IMR-90 (cell line): ENCODE data around the gene ABCA10.

ENCODE experiments used
- BHLHE40 ChIP-seq: fragments of 150-350 bp; IDR thresholded peaks from 2 replicates; pipeline ENCODE4 v1.6.1; 2016; ENCODE audit warnings: mild to moderate bottlenecking, low read depth, low read length
- CEBPB ChIP-seq: IDR thresholded peaks from 2 replicates; pipeline ENCODE4 v1.6.1; 2012; ENCODE audit warnings: low read depth, low read length, improper control_type of control experiment
- CHD1 ChIP-seq: IDR thresholded peaks from 2 replicates; pipeline ENCODE4 v1.6.1; 2012; ENCODE audit warnings: low read depth, low read length, improper control_type of control experiment
- FOS ChIP-seq: fragments of 150-350 bp; IDR thresholded peaks from 2 replicates; pipeline ENCODE4 v1.6.1; 2016; ENCODE audit warnings: low read depth, low read length
- MAZ ChIP-seq: IDR thresholded peaks from 2 replicates; pipeline ENCODE4 v1.6.1; 2012; ENCODE audit warnings: low read depth, mild to moderate bottlenecking, low read length, improper control_type of control experiment, moderate library complexity, borderline replicate concordance
- MXI1 ChIP-seq: IDR thresholded peaks from 2 replicates; pipeline ENCODE4 v1.6.1; 2012; ENCODE audit warnings: low read depth, mild to moderate bottlenecking, low read length, moderate library complexity, borderline replicate concordance
- POLR2A ChIP-seq: IDR thresholded peaks from 2 replicates; pipeline ENCODE4 v1.6.1; 2012; ENCODE audit warnings: mild to moderate bottlenecking, low read depth, low read length
- RAD21 ChIP-seq: IDR thresholded peaks from 2 replicates; pipeline ENCODE4 v1.6.1; 2012; ENCODE audit warnings: low read length, improper control_type of control experiment
- RCOR1 ChIP-seq: IDR thresholded peaks from 2 replicates; pipeline ENCODE4 v1.6.1; 2012; ENCODE audit warnings: mild to moderate bottlenecking, low read length, improper control_type of control experiment; ENCODE audit not compliant: insufficient replicate concordance
- RFX5 ChIP-seq: IDR thresholded peaks from 2 replicates; pipeline ENCODE4 v1.8.0; 2012; ENCODE audit warnings: low read depth, mild to moderate bottlenecking, low read length, moderate library complexity
- SMC3 ChIP-seq: fragments of 150-350 bp; IDR thresholded peaks from 2 replicates; pipeline ENCODE4 v1.6.1; 2016; ENCODE audit warnings: low read depth, mild to moderate bottlenecking, antibody characterized with exemption, low read length, moderate library complexity
- TF ChIP-seq, protein P1 (sequence below): fragments of 150-350 bp; IDR thresholded peaks from 2 replicates; pipeline ENCODE4 v1.6.1; 2017; ENCODE audit warnings: mild to moderate bottlenecking, antibody characterized with exemption, low read length, low read depth
- TF ChIP-seq, protein P2 (sequence below): conservative IDR thresholded peaks from 2 replicates; pipeline ENCODE4 v1.5.1; 2012; ENCODE audit warnings: mild to moderate bottlenecking, low read depth, low read length, improper control_type of control experiment

- TF ChIP-seq, protein P1, sequence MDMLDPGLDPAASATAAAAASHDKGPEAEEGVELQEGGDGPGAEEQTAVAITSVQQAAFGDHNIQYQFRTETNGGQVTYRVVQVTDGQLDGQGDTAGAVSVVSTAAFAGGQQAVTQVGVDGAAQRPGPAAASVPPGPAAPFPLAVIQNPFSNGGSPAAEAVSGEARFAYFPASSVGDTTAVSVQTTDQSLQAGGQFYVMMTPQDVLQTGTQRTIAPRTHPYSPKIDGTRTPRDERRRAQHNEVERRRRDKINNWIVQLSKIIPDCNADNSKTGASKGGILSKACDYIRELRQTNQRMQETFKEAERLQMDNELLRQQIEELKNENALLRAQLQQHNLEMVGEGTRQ, result no peak
- no peak for TF ChIP-seq RFX5
- TF ChIP-seq, protein P2, sequence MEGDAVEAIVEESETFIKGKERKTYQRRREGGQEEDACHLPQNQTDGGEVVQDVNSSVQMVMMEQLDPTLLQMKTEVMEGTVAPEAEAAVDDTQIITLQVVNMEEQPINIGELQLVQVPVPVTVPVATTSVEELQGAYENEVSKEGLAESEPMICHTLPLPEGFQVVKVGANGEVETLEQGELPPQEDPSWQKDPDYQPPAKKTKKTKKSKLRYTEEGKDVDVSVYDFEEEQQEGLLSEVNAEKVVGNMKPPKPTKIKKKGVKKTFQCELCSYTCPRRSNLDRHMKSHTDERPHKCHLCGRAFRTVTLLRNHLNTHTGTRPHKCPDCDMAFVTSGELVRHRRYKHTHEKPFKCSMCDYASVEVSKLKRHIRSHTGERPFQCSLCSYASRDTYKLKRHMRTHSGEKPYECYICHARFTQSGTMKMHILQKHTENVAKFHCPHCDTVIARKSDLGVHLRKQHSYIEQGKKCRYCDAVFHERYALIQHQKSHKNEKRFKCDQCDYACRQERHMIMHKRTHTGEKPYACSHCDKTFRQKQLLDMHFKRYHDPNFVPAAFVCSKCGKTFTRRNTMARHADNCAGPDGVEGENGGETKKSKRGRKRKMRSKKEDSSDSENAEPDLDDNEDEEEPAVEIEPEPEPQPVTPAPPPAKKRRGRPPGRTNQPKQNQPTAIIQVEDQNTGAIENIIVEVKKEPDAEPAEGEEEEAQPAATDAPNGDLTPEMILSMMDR, result no peak
- TF ChIP-seq CEBPB, result no peak
- TF ChIP-seq POLR2A, result no peak
- no peak for TF ChIP-seq RAD21
- TF ChIP-seq CHD1, result no peak
- no peak for TF ChIP-seq RCOR1
- TF ChIP-seq BHLHE40, result no peak
- TF ChIP-seq MXI1, result no peak
- TF ChIP-seq MAZ, result no peak
- TF ChIP-seq SMC3, result no peak
- TF ChIP-seq FOS, result no peak
Observed at GRCh38 chr17:69154267-69154666, 74.4 kb downstream of the ABCA10 start.
